HG03520 (cell line): Measurements from ENCODE around the gene ZNF761.

ENCODE experiments used
- ATAC-seq: cut with Tn5 transposase; IDR thresholded peaks from one replicate; pipeline ENCODE4 v1.9.1; 2021; ENCODE audit warnings: mild to moderate bottlenecking, moderate library complexity; ENCODE audit not compliant: unreplicated experiment

ZNF761 gene

GRCh38 chr19:53504885-53505284, 73.1 kb downstream of the ZNF761 start:
- ATAC-seq, result no peak

DNA sequence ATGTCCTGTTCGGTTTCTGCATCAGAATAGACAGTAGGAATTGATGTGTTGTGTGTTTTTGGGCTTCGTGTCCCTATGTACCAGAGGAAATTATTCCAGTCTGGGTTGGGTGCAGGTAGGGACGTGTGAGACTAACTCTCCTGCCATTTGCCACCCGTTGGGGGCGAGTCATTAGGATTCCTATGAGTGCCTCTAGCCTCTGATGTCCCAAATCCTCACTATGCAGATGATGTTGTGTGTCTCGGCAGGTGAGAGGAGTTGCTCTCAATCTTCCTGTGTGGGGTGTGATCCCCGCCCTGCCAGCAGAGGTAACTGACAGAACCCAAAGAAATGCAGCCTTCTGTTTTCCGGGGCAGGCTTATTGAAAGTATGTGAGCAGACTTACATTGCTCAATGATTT, 74.9 kb downstream of the ZNF761 start:
- no peak for ATAC-seq
